MM.1S (cell line): Measurements from ENCODE around the gene PTPRF.

ENCODE experiments used
- EZH2phosphoT487 ChIP-seq: fragments of 300-600 bp; sonication (generic); IDR thresholded peaks from 2 replicates; pipeline ENCODE4 v1.6.1; 2018; ENCODE audit warnings: antibody characterized with exemption, low read length
- TF ChIP-seq, protein P1 (sequence below): fragments of 300-600 bp; sonication (generic); IDR thresholded peaks from 2 replicates; pipeline ENCODE4 v1.5.1; 2016; ENCODE audit warnings: antibody characterized with exemption, low read length, mixed read lengths

GRCh38 chr1:43521756-43522155 lies 8.9 kb upstream of the PTPRF start:
- TF ChIP-seq, protein P1, sequence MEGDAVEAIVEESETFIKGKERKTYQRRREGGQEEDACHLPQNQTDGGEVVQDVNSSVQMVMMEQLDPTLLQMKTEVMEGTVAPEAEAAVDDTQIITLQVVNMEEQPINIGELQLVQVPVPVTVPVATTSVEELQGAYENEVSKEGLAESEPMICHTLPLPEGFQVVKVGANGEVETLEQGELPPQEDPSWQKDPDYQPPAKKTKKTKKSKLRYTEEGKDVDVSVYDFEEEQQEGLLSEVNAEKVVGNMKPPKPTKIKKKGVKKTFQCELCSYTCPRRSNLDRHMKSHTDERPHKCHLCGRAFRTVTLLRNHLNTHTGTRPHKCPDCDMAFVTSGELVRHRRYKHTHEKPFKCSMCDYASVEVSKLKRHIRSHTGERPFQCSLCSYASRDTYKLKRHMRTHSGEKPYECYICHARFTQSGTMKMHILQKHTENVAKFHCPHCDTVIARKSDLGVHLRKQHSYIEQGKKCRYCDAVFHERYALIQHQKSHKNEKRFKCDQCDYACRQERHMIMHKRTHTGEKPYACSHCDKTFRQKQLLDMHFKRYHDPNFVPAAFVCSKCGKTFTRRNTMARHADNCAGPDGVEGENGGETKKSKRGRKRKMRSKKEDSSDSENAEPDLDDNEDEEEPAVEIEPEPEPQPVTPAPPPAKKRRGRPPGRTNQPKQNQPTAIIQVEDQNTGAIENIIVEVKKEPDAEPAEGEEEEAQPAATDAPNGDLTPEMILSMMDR = no peak
- TF ChIP-seq EZH2phosphoT487 = no peak
